Right lobe of liver (tissue), 6 donors: ENCODE measurements around the gene RADIL. TPM values are rescaled to one million over a fixed set of nuclear protein-coding genes. Genes with fewer than 3 reads are reported as not detected.
A peak's percentile ranks its signal among the peaks of the same experiment; 100 is the strongest.
"Not testable (repeated sequence)": the region's sequence is repeated elsewhere in the genome, so short reads cannot be mapped to it uniquely, and the experiment has no call there.

ENCODE experiments used
- ATAC-seq, 4 donors: fragments of 200-7000 bp; cut with Tn5 transposase; one replicate each; pipeline ENCODE4 v1.9.1; 2020; ENCODE audit warnings: mild to moderate bottlenecking in 4 of 4, moderate library complexity in 4 of 4
- DNase-seq, 3 donors: peaks; one replicate each; pipeline ENCODE4 v3.0.0-alpha.2; 2020
- H3K27ac ChIP-seq, 3 donors: fragments of 200-600 bp; one replicate each; pipeline ENCODE4 v1.8.0; 2022
- H3K27me3 ChIP-seq, 2 donors: fragments of 200-600 bp; one replicate each; pipeline ENCODE4 v1.8.0; 2022
- H3K36me3 ChIP-seq, 4 donors: fragments of 200-600 bp; sonication (generic) in 1 of 4; one replicate each; pipeline versions ENCODE4 v1.5.1 to v1.8.0; 2017 to 2022; ENCODE audit warnings: control low read depth in 1 of 4
- H3K4me1 ChIP-seq, 4 donors: fragments of 200-600 bp; sonication (generic) in 1 of 4; one replicate each; pipeline versions ENCODE4 v1.5.1 to v1.8.0; 2017 to 2022; ENCODE audit warnings: control low read depth in 1 of 4
- H3K4me3 ChIP-seq, 3 donors: fragments of 200-600 bp; one replicate each; pipeline ENCODE4 v1.8.0; 2022
- H3K9me3 ChIP-seq, 4 donors: fragments of 200-600 bp; sonication (generic) in 1 of 4; one replicate each; pipeline versions ENCODE4 v1.5.1 to v1.8.0; 2017 to 2022; ENCODE audit warnings: control low read depth in 1 of 4
- CTCF ChIP-seq, 4 donors: fragments of 200-600 bp in 3 of 4; fragments of 450-650 bp in 1 of 4; IDR thresholded peaks; one replicate each; pipeline versions ENCODE4 v1.5.1 to v1.8.0; 2016 to 2022; ENCODE audit warnings: antibody characterized with exemption in 4 of 4, mild to moderate bottlenecking in 2 of 4
- POLR2A ChIP-seq: fragments of 450-650 bp; IDR thresholded peaks from one replicate; pipeline ENCODE4 v1.6.1; 2017; ENCODE audit warnings: antibody characterized with exemption, mild to moderate bottlenecking
- WGBS: methylation state at CpG from one replicate; pipeline ENCODE4 v1.1.6; 2018; ENCODE audit warnings: low coverage, low lambda C conversion rate; ENCODE audit not compliant: insufficient coverage; ENCODE audit errors: missing lambda C conversion rate; 5-methylcytosine and 5-hydroxymethylcytosine counted together
- intact Hi-C, 2 donors: fragments of 100-400 bp; cut with DNase I; formaldehyde crosslinking; loops; one replicate each; pipeline versions ENCODE4 v1.11.2 to v1.14.1; 2022
- total RNA-seq, 6 experiments: library from RNA; depleted of rRNA in 2 of 6; stranded (reverse); fragments of >200 nt in 2 of 6; fragmentation: NEBNext Ultra II Directional in 3 of 6; extraction: Animal tissue kit (Norgen Biotek cat#: 25700) in 3 of 6; gene quantifications; one replicate each; pipeline versions ENCODE4 v1.1.0 to v1.2.4, GENCODE V29; 2016 to 2023
- donor health status: DM: no; HTN: yes; CAD: no.
- donor health status: DM: no; HTN: no; CAD: no.
- donor health status: DM: no; HTN: no; CAD: no.
- donor health status: DM: no; HTN: yes; CAD: no.
- donor health status: DM: no; HTN: yes; CAD: no.

Gene RADIL
- total RNA-seq, 6 experiments from 2014 or later = 0.20 to 1.6 (median 0.34) TPM; not detected in 2

- H3K27me3 ChIP-seq = no peaks in the 10 kb centered on the region
- WGBS = 23% methylated on average over 14 of the region's 37 CpGs
- peak in 2 of 3 donors; percentile 54 to 65 for DNase-seq
- H3K4me3 ChIP-seq = no peak overlapping the region
- H3K4me1 ChIP-seq = no peaks in the 10 kb centered on the region
- H3K36me3 ChIP-seq = no peaks in the 10 kb centered on the region
- no peak overlapping the region for H3K27ac ChIP-seq
- ATAC-seq = peak; percentile 81 to 90 (median 86)
- intact Hi-C loops = no loop called here
- H3K9me3 ChIP-seq = no peaks in the 10 kb centered on the region
- TF ChIP-seq POLR2A = no peak
- TF ChIP-seq CTCF (IDR thresholded peaks at IDR 0.05) = peak; percentile 58 to 90 (median 86)
These were observed 85.4 kb downstream of the RADIL start for GRCh38 chr7:4797858-4798705.

DNA sequence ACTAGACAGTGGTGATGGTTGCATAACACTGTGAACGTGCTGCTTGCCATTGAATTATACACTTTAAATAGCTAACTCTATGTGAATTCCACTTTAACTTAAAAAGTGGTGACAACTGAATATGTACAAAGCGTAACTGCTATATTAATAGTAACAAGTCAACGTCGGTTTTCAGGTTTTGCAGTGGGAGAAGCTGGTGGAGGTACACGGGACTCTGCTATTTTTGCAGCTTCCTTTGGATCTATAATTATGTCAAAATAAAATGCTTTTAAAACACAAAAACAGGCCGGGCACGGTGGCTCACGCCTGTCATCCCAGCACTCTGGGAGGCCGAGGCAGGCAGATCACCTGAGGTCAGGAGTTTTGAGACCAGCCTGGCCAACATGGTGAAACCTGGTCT, 87.1 kb downstream of the RADIL start:
- no peak overlapping the region for H3K4me3 ChIP-seq
- H3K27me3 ChIP-seq = no peaks in the 10 kb centered on the region
- no peaks in the 10 kb centered on the region for H3K4me1 ChIP-seq
- no peaks in the 10 kb centered on the region for H3K9me3 ChIP-seq
- intact Hi-C loops = no loop called here
- 86% methylated on average over 9 of the region's 9 CpGs for WGBS
- DNase-seq (no peak), ATAC-seq (no peak)
- TF ChIP-seq POLR2A = no peak
- no peak for TF ChIP-seq CTCF (IDR thresholded peaks at IDR 0.05)
- no peak overlapping the region for H3K27ac ChIP-seq
- H3K36me3 ChIP-seq = peaks cover 0 to 3% (median 0%) of the 10 kb centered on the region in 4 donors

- no peak overlapping the region for H3K4me3 ChIP-seq
- intact Hi-C loops = no loop called here
- no peak for DNase-seq
- H3K27ac ChIP-seq = no peak overlapping the region
- no peak for ATAC-seq
- no peaks in the 10 kb centered on the region for H3K27me3 ChIP-seq
- no peaks in the 10 kb centered on the region for H3K9me3 ChIP-seq
- WGBS = 87% methylated on average over 16 of the region's 24 CpGs
- no peaks in the 10 kb centered on the region for H3K4me1 ChIP-seq
- TF ChIP-seq CTCF (IDR thresholded peaks at IDR 0.05) (no peak), POLR2A (no peak)
- H3K36me3 ChIP-seq = peaks cover 0 to 12% (median 0%) of the 10 kb centered on the region in 4 donors
These were observed 88.7 kb downstream of the RADIL start for GRCh38 chr7:4794591-4795350.

- H3K27me3 ChIP-seq, ATAC-seq, H3K4me1 ChIP-seq, H3K9me3 ChIP-seq, H3K27ac ChIP-seq, intact Hi-C loops, DNase-seq, H3K4me3 ChIP-seq: not testable (repeated sequence)
- WGBS = 88% methylated on average over 10 of the region's 14 CpGs
- H3K36me3 ChIP-seq = peaks cover 0 to 12% (median 0%) of the 10 kb centered on the region in 4 donors
These were observed 89.3 kb downstream of the RADIL start for GRCh38 chr7:4794171-4794570.

DNA sequence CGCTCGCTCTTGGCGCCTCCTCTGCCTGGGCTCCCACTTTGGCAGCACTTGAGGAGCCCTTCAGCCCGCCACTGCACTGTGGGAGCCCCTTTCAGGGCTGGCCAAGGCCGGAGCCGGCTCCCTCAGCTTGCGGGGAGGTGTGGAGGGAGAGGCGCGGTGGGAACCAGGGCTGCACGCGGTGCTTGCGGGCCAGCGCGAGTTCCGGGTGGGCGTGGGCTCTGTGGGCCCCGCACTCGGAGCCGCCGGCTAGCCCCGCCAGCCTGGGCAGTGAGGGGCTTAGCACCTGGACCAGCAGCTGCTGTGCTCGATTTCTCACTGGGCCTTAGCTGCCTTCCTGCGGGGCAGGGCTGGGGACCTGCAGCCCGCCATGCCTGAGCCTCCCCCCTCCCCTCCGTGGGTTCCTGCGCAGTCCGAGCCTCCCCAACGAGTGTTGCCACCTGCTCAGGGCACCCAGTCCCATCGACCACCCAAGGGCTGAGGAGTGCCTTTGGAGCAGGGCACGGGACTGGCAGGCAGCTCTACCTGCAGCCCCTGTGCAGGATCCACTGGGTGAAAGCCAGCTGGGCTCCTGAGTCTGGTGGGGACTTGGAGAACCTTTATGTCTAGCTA, 90.0 kb downstream of the RADIL start:
- H3K27ac ChIP-seq, H3K4me1 ChIP-seq, intact Hi-C loops, H3K27me3 ChIP-seq, DNase-seq, H3K4me3 ChIP-seq, ATAC-seq, H3K9me3 ChIP-seq: not testable (repeated sequence)
- WGBS = 96% methylated on average over 4 of the region's 30 CpGs
- H3K36me3 ChIP-seq = peaks cover 0 to 14% (median 2%) of the 10 kb centered on the region in 4 donors
